Skeletal muscle cell (primary cell): ENCODE data around the gene RPL38.

ENCODE experiments used
- DNase-seq: peaks from one replicate; pipeline ENCODE4 v3.0.0-alpha.2; 2010; ENCODE audit warnings: low read depth
- H3K4me3 ChIP-seq: 2 replicates; pipeline ENCODE4 v1.5.1; 2011; ENCODE audit warnings: low read depth, mild to moderate bottlenecking, control low read depth, low read length, moderate library complexity

RPL38 gene

GRCh38 chr17:74241847-74242246, 38.4 kb downstream of the RPL38 start:
- no peak overlapping the region for H3K4me3 ChIP-seq
- no peak for DNase-seq

GRCh38 chr17:74243013-74243755, 39.7 kb downstream of the RPL38 start:
- DNase-seq = no peak
- H3K4me3 ChIP-seq = no peak overlapping the region

- no peak overlapping the region for H3K4me3 ChIP-seq
- DNase-seq = no peak
Observed at GRCh38 chr17:74244128-74244527, 40.6 kb downstream of the RPL38 start.

GRCh38 chr17:74244548-74244947, 41.1 kb downstream of the RPL38 start:
- no peak overlapping the region for H3K4me3 ChIP-seq
- DNase-seq = no peak

- no peak for DNase-seq
- H3K4me3 ChIP-seq = no peak overlapping the region
Observed at GRCh38 chr17:74245145-74245831, 41.8 kb downstream of the RPL38 start.

- H3K4me3 ChIP-seq = no peak overlapping the region
- DNase-seq = no peak
Observed at GRCh38 chr17:74245871-74246270, 42.4 kb downstream of the RPL38 start.

GRCh38 chr17:74249590-74250270, 46.3 kb downstream of the RPL38 start:
- DNase-seq = no peak
- H3K4me3 ChIP-seq = no peak overlapping the region

- DNase-seq = no peak
- no peak overlapping the region for H3K4me3 ChIP-seq
Observed at GRCh38 chr17:74250324-74250995, 47.0 kb downstream of the RPL38 start.

- H3K4me3 ChIP-seq = no peak overlapping the region
- no peak for DNase-seq
Observed at GRCh38 chr17:74251051-74251450, 47.6 kb downstream of the RPL38 start.

- no peak overlapping the region for H3K4me3 ChIP-seq
- DNase-seq = no peak
Observed at GRCh38 chr17:74251569-74251968, 48.1 kb downstream of the RPL38 start.

- no peak overlapping the region for H3K4me3 ChIP-seq
- no peak for DNase-seq
Observed at GRCh38 chr17:74252211-74252610, 48.7 kb downstream of the RPL38 start.

- no peak for DNase-seq
- H3K4me3 ChIP-seq = no peak overlapping the region
Observed at GRCh38 chr17:74253036-74253435, 49.6 kb downstream of the RPL38 start.

- no peak for DNase-seq
- H3K4me3 ChIP-seq = no peak overlapping the region
Observed at GRCh38 chr17:74257311-74257710, 53.8 kb downstream of the RPL38 start.

GRCh38 chr17:74259667-74260524, 56.4 kb downstream of the RPL38 start:
- no peak overlapping the region for H3K4me3 ChIP-seq
- DNase-seq = no peak
